ENCODE data around the gene TBC1D14. TPM values are rescaled to one million over a fixed set of nuclear protein-coding genes. Genes with fewer than 3 reads are reported as not detected.

The TBC1D14 gene
- total RNA-seq, 1 experiment from 2014 or later: 50.2 TPM

DNA sequence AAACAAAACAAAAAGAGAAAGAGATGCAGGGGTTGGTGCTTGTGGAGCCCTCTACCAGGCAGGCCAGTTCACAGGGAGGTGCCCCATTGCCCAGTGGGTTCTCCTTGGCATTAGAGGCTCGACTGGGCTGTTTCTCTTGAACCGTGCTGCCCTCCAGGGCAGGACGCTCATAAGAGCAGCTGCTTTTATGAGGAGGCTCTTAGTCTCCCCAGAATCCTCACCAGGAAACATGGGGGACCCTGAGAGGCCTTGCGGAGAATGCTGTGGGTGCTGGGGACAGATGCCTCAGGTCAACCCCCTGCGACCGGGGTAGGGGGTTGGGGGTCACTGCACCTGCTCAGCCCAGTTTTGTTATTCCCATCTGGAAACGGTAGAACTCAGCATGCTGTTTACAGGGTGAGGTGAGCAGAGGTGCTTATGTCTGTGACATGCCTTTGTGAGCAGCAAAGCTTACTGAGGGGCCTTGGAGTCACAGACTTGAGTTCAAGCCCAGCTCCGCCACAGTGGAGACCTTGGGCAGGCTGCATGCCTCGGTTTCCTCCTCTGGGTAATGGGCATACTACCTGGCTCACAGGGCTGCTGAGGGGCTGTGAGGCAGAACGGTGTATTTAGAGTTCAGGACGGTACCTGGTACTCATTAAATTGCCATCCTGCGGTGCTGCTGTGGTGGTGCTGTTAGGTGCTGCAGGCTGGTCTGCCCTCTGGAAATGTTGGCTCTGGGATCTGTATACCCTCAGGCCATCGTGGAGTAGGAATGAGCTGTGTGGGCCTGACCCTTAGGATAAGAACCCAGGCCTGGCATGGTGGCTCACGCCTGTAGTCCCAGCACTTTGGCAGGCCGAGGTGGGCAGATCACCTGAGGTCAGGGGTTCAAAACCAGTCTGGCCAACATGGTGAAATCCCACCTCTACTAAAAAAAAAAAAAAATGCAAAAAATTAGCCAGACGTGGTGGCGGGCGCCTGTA lies 5.7 kb downstream of the TBC1D14 start:
- peaks cover 5% of the 10 kb centered on the region; the same call in 1 of the 2 replicates for H3K4me1 ChIP-seq (ENCODE audit: insufficient read depth, low read length)
- H3K79me1 ChIP-seq (ENCODE audit: insufficient read depth, low read depth, low read length, poor library complexity, severe bottlenecking): peaks cover 8% of the 10 kb centered on the region
- no peak overlapping the region for H4K5ac ChIP-seq (ENCODE audit: insufficient read length, low read depth, low read length)
- no peak overlapping the region for H4K8ac ChIP-seq (replicated peaks; ENCODE audit: insufficient read length, low read depth, low read length)
- H3K18ac ChIP-seq (ENCODE audit: insufficient read length, low read depth, low read length): no peak overlapping the region
- no peak overlapping the region for H3K56ac ChIP-seq (ENCODE audit: insufficient read length, low read depth, low read length)
- WGBS (ENCODE audit: extremely low coverage, insufficient read length, low lambda C conversion rate): no CpG with 5 or more reads among the region's 18 CpGs
- no peak overlapping the region for H3K14ac ChIP-seq (ENCODE audit: insufficient read depth, low read length)
- H3K27me3 Mint-ChIP-seq (ENCODE audit: low read depth): peaks cover 9% of the 10 kb centered on the region
- no peak overlapping the region for H3K27ac ChIP-seq (ENCODE audit: insufficient read length, low read depth, low read length)
- H3K9me3 Mint-ChIP-seq: no peaks in the 10 kb centered on the region; a peak in 1 of 5 replicates
- H2BK15ac ChIP-seq (ENCODE audit: low read depth, low read length): no peak overlapping the region
- no peak overlapping the region for H3K4me2 ChIP-seq (ENCODE audit: insufficient read depth, insufficient read length, low read length)
- no peak overlapping the region for H3K9ac ChIP-seq (ENCODE audit: extremely low read depth, insufficient read length, low read length)
- H3K23ac ChIP-seq (ENCODE audit: insufficient read length, low read depth, low read length): no peak overlapping the region
- peaks cover 2% of the 10 kb centered on the region; the same call in 1 of the 2 replicates for H3K79me2 ChIP-seq (ENCODE audit: insufficient read depth, low read length)
- H3T11ph ChIP-seq (ENCODE audit: low read length): no peak overlapping the region
- peaks cover 8% of the 10 kb centered on the region for H3K23me2 ChIP-seq (ENCODE audit: insufficient read length, low read depth, low read length, poor library complexity, severe bottlenecking)
- H2BK120ac ChIP-seq (ENCODE audit: low read depth, low read length, poor library complexity, severe bottlenecking): no peak overlapping the region
- no peaks in the 10 kb centered on the region for H4K20me1 ChIP-seq (ENCODE audit: control insufficient read depth, insufficient read depth, insufficient read length)
- H3K27ac Mint-ChIP-seq: no peak overlapping the region
- H3K27me3 ChIP-seq (ENCODE audit: insufficient read depth, low read length): no peaks in the 10 kb centered on the region
- DNase-seq: no peak
- no peak overlapping the region for H2AK5ac ChIP-seq (ENCODE audit: insufficient read length, low read length)
- no peak for TF ChIP-seq CTCF (conservative IDR thresholded peaks at IDR 0.05)
- H3K9me3 ChIP-seq (ENCODE audit: control insufficient read depth, low read depth, low read length): no peaks in the 10 kb centered on the region
- H3K36me3 Mint-ChIP-seq (ENCODE audit: insufficient read depth in 1 of 3, low read depth in 3 of 3): no peaks in the 10 kb centered on the region
- no peak overlapping the region for H2BK5ac ChIP-seq (ENCODE audit: insufficient read length, low read length)
- H2BK12ac ChIP-seq (ENCODE audit: insufficient read length, low read depth, low read length): no peak overlapping the region
- no peak overlapping the region for H4K91ac ChIP-seq (ENCODE audit: insufficient read length, low read depth, low read length)
- H3K4ac ChIP-seq (ENCODE audit: low read depth, low read length): no peak overlapping the region
- H2BK20ac ChIP-seq (ENCODE audit: low read depth, low read length, poor library complexity, severe bottlenecking): no peak overlapping the region
- H3K4me3 Mint-ChIP-seq: no peak overlapping the region
- peaks cover 44 to 45% of the 10 kb centered on the region in 2 experiments for H3K4me1 Mint-ChIP-seq
- no peak overlapping the region for H2AFZ ChIP-seq (ENCODE audit: low read length)
